Measurements from ENCODE around the gene MCFD2. TPM values are rescaled to one million over a fixed set of nuclear protein-coding genes. Genes with fewer than 3 reads are reported as not detected.
A peak's percentile ranks its signal among the peaks of the same experiment; 100 is the strongest.

Gene MCFD2
- 72.3 TPM for total RNA-seq

DNA sequence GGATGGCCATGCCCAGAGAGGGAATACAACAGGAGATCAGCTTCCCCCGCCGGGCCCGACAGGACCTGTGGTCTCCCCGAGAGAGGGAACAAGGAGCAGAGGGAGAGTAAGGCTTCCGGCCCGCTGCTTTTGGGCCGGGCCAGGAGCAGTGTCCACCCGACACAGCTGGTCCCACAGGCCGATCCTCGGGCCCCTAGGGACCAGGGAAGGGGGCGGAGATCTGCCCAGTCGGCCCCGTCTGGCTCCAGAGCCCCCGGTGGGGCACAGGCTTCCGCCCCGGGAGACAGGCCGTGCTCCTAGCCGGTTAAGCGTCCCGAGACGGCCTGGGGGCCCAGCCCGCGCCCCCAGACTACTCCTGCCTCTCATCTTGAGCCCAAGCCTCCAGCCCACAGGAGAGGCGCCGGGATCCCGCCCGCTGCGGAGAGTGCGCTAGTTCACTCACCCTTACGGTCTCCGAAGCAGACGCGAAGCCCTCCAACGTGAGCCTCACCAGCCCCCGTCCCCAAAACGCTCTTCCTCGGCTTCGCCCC is at the start of gene MCFD2:
TSS of gene MCFD2 (minus strand) at position 526 of the 530 bp plus-strand sequence. CDS start 6,635 bp downstream, outside the sequence.
- DNase-seq (ENCODE audit: low spot score) = no peak

DNA sequence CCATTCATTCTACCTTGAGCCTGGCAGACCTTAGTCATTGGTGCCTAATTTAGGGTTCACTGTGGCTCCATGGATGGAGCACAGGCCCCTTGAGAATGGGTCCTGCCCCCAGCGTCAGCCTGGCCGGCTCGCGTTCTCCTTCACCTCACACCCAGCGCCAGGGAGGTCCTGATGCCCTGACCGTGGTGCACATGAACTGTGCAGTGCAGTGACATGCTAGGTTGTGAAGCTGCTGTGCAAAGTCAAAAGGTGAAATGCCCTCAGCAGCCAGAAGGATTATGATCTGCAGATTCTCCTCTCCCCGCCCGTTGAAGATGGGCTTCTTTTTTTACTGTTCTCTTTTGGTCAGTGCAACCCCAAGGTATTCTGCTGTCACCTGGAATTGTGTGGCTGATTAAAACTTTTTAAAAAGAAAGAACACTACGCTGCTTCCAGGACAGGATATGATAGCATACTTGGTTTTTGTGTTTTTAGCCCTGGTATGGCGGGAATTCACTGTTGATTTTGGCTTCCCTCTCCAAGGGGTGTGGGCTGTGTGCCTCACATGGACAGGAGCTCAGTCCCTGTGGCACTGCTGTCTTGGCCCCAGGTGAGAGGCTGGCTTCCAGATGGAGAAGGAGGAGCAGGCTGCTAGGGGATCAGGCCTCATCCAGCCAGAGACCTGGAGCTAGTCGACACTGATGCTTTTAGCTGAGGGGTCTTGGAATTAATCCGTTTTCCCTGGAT is 49.4 kb upstream of the MCFD2 start:
- DNase-seq (ENCODE audit: low spot score) = no peak

DNA sequence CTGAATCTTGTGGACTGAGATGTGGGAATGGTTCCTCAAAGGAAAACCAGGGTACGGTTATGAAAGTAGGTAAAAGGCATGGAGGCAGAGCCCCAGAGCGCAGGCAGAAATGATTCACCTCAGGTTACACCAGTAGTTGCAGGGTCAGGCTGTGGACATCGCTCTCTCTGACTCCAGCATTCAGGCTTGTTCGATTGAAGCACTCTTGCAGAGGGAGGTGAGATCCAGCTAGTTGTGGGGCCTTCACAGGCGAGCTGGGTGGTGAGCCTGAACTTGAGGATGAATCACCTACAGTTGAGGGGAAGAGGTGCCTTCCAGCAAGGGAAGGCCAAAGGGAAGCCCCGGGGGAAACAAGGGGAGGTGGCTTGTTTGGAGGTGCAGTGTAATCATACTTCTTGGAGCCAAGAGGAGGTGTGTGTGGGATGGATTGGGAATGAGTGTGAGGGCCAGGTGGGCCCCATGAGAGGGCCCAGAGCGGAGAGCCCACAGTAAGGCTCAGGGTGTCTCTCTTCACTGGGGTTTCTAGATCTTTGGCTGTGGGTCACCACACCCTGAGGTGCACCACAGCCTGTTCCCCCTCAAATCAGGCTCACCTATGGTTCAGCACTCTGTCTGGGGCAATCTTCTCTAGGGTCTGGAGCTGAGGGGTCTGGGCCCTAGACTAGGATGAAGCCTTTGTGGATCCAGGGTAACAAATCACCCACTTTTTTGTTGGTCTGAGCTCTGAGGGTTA is 48.5 kb upstream of the MCFD2 start:
- no peak for DNase-seq (ENCODE audit: low spot score)

DNA sequence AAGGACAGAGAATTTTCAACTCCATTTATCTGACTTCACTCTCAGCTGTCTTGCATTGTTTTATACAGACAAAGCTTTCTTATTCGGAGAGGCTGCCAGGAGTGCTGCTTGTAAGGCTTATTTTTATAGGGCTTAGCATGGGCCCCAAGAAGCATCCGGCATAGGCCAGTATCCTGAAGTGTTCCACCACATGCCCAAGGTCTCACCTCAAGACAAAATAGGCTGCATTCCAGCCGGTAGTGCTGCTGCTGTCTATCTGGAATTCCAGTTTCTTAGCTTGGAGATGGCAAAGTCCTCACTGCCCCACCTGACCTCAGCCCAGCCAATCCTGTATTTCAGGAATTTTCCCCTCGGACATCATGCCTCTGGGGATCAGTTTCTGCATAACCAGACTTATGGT is 47.6 kb upstream of the MCFD2 start:
- DNase-seq (ENCODE audit: low spot score) = no peak

DNA sequence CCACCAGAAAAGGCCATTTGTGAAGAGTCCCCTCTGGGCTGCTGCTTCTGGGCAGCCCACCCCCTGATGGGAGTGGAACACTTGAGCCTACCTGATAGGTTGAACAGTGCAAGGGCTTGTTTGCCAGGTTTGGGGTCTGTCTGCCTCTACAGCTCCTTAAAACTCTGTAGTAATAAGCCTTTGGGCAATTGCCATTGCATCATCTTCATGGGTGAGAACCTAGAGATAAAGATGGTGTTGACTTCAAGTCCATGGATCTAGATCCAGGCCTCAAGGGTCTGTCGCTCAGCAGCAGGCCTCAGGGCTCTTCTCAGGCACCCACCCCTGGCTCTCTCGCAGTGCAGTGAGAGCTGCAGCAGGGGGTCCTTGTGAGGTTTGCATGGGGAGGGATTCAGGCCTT is 47.1 kb upstream of the MCFD2 start:
- no peak for DNase-seq (ENCODE audit: low spot score)

DNA sequence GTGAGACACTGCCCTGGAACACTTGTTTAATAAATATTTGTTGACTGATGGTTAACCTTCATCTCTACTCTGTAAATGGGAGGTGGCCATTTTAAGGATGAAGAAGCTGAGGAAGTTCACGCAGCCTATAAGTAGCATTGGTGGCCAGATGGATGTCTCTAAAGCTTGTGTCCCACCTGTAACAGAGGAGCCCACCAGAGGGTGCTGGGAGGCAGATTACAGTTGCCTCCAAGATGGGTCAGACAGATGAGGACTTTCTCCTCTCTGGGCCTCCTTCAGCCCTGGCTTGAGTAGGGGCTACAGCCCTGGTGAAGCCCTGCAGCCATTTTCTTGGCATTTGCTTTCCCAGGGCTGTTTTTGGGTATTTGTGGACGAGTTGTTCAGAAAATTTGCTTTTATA is 45.0 kb upstream of the MCFD2 start:
- no peak for DNase-seq (ENCODE audit: low spot score)

DNA sequence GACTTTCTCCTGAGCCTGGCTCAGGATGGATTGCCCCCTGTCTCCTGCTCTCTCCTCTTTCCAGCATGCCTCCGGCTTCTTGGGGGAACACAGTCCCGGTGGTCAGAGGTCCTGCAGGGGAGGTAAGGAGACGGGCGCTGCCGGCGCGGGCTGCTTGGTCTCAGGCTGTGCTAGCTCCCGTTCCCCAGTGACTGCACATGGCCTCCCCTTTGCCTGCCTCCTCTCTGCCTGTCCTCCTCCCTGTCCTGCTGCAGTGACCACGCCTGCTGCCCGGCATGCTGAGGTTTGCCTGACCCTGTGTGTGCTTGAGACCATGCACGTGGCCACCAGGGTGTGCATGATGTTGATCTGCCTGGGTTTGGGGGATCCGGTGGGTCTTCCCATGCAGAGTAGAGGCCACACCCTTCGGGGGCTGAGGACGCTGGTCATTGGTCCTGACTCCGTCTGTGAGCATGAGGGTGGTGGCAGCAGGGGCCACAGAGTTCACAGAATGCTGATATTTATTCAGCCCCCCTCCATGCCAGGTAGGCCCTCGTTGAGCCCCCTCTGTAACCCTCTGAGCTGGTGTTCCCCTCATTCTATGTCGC is 42.9 kb upstream of the MCFD2 start:
- no peak for DNase-seq (ENCODE audit: low spot score)

DNA sequence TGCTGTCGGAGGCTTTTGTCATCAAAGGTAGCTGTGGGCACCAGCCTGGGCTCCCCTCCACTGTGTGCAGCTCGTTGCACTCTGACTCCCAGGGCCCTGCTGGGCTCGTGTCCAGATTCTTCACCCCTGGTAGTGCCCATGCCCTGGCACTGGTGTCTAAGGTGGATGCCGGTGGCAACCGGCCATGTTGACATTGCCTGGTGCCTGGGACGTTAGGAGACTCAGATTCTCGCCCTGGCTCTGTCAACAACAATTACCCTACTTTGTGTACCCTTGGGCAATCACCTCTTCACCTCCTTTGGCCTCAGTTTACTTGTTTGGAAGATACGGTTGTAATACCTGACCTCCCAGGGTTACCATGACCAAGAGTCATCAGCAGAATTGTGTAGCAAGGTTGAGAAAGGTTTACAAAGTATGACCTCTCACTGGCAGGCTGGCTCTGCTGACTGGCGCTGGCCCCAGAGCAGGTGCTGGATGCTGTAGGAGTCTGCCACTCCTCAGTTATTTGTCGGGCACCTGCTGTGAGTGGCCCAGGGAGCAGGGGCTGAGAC is 41.5 kb upstream of the MCFD2 start:
- no peak for DNase-seq (ENCODE audit: low spot score)

DNA sequence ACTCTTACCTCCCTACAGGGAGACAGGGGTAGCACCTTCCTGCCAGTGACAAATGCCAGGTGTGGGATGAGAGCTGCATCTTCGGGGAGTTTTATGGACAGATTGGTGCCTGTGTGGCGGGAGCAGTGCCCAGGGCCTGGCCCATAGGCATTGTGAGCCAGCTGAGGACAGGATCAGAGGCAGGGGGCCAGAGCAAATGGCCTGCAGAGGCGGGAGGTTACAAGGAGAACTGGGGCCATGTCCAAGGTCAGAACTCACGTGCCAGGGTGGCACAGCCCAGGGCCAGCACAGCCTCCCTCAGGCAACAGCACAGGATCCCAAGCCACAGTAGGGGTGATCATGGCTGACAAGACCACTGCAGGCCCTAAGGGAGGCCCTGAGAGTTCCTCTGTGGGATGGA is 40.2 kb upstream of the MCFD2 start:
- DNase-seq (ENCODE audit: low spot score) = no peak

DNA sequence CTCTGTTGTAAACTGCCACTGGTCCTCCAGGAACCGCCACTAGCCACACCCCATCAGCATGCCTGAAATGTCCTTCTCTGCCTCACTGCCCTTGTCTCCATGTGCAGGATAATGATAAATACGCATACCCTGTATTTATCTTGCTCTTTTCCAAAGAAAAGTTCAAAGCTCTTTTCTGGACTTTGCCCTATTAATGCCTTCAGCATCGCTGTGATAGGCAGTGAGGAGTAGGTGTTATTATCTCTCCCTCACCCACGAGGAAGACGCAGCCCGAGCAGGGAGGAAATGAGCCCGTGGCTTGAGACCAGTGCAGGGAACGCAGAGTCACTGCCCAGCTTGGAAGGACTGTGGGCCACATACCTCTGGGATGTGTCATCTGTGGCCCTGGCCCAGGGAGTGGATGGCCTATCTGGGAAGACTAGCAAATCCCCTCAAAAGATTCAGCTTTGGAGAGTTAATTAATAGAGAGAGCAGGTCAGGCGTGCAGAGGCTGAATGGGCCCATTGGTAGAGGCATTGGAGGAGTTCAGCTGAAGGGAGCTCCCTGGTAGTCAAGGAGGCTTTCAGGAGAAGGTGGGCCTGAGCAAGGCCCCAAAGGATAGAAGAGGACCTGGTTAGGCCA is 39.5 kb upstream of the MCFD2 start:
- DNase-seq (ENCODE audit: low spot score) = peak; percentile 67

DNA sequence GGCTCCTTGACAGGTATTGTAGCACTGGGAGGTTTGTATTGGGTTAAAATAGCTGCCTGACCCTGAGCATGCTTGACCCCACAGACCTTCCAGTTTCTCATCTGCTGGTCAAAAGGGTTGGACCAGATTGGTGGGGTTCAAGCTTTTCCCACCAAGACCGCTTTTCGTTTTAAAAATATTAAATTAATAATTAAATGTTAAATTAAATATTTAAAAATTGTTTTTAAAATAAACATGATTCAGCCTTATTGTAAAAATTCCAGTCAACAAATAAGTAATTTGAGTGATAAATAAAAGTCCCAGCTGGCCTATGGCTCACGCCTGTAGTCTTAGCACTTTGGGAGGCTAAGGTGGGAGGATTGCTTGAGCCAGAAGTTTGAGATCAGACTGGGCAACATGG is 36.6 kb upstream of the MCFD2 start:
- DNase-seq (ENCODE audit: low spot score) = no peak

DNA sequence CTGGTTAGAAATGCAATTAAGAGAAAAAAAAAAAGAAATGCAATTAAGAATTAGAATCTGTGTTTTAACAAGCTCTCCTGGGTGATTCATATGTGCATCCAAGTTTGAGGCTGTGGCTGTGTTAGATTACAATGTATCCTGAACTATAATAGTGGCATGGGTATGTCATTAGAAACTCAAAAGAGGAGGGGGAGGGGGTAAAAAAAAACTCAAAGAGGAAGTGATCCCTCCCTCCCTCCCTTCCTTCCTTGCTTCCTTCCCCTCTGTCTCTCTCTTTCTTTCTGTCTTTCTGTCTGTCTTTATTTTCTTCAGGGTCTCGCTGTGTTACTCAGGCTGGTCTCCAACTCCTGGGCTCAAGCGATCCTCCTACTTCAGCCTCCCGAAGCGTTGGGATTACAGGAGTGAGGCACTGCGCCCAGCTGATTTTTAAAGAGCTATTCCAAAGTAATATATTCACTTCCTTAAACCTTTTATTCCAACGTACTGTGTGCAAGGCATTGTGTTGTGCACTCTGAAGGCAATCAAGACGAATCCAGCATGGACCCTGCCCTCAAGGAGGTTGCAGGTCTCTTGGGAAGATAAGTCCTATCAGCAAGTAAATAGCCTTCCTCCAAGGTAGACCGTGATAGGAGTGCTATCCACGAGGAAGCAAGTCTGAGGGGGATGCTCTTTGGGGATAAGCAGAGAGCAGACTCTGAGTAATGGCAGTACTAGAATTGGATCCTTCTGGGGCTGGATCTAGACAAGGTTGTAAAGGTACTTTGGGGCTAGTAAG is 35.9 kb upstream of the MCFD2 start:
- no peak for DNase-seq (ENCODE audit: low spot score)

DNA sequence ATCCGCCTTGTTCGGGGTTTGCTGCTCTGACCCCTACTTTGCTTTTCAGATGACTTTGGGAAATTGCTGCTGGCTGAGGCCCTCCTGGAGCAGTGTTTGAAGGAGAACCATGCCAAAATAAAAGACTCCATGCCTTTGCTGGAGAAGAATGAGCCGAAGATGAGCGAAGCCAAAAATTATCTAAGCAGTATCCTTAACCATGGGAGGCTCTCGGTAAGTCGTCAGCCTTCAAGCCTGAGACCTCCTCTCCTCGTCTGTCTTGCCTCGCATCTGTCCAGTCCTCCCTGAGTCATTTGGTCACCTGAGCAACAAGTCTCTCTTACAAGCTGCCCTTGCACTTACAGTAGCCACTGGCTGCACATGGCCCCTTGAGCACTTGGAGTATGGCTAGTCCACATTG is 34.7 kb upstream of the MCFD2 start:
- no peak for DNase-seq (ENCODE audit: low spot score)

DNA sequence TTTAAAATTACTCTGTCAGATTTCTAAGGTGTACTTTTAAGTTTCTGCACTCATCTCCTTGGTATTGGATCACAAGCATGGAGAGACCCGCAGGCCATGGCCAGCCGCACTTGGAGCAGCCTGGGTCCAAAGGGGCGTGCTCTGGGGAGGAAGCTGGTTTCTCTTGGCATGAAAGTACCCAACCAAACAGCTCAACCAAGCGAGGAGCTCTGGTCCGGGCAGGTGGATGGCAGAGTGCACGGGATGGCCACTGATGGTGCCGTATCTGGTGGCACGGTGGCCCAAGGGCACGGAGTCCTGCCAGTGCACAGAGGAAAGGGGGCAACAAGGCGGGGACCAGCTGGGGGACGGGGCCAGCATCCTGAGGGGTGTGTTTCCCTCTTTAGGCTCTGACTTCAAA is 32.2 kb upstream of the MCFD2 start:
- DNase-seq (ENCODE audit: low spot score) = no peak

DNA sequence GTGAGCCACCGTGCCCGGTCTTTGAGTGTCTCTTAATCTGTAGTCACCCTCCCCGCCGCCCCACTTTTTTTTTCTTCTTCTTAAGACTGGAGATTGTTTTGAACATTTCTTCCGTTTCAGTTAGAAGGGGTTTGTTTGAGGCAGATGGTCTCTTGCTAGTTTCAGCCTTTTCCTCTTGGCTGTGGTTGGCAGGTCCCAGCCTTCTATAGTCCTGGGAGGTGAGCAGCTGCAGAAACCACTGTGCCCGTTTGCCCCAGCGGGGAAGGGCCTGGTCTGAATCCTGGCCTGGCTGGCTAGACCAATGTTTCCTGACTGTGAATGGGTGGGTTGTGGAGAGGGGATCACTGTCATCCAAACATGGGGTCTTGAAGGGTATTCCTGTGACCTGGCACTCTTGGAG is 30.1 kb upstream of the MCFD2 start:
- no peak for DNase-seq (ENCODE audit: low spot score)

DNA sequence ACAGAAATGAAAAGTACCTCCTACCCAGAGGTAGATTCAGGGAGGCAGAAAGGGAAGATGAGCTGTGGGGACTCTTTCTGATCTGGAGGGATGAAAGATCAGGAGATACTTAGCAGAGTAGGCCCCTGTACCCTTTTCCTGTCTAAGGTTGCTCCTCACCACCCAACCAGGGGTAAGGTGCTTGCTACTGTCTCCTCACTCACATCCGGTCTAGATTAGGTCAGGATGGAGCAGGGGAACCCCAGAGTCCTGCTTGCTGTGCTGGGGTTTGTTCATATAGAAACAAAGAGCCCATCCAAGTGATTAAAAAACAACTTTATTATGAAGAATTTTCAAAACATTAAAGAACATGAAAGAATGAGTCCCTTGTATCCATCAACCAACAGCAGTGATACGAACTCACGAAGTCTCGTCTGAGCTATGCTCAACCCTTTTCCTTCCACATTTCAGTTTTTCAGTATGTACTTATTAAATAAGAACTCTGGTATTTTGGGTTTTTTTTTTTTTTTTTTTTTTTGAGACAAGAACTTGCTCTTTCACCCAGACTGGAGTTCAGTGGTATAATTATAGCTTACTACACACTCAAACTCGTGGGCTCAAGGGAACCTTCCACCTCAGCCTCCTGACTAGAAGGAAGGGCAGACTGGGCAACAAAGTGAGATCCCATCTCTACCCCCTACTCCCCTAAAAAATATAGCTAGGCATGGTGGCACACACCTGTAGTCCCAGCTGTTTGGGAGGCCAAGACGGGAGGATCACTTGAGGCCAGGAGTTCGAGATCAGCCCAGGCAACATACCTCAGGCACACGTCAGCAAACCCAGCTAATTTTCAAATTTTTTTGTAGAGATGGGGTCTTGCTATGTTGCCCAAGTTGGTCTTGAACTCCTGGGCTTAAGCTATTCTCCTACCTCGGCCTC is 28.5 kb upstream of the MCFD2 start:
- DNase-seq (ENCODE audit: low spot score) = no peak

DNA sequence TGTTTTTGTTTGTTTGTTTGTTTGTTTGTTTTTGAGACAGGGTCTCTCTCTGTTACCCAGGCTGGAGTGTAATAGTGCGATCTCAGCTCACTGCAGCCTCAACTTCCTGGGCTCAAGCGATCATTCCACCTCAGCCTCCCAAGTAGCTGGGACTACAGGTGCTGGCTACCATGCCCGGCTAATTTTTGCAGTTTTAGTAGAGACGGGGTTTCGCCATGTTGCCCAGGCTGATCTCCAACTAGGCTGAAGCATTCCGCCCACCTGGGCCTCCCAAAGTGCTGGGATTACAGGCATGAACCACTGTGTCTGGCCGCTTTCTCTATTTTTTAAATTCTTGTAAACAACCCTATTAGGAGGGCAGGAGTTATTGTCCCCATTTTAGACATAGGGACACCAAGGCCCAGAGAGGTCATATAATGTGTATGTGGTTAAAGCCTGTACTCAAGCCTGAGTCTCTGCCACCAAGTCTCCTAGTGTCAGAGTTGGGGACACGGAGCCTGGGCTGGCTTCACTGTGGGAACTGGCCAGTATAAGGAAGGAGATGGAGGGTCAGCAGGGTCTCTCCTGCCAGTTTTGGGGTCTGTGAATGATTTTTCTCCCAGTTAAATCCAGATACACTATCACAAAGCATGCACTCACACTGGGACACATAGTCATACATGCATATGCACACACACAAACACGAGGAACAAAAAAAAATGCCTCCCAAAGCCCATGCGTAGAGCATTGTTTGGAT is 27.5 kb upstream of the MCFD2 start:
- DNase-seq (ENCODE audit: low spot score) = no peak

DNA sequence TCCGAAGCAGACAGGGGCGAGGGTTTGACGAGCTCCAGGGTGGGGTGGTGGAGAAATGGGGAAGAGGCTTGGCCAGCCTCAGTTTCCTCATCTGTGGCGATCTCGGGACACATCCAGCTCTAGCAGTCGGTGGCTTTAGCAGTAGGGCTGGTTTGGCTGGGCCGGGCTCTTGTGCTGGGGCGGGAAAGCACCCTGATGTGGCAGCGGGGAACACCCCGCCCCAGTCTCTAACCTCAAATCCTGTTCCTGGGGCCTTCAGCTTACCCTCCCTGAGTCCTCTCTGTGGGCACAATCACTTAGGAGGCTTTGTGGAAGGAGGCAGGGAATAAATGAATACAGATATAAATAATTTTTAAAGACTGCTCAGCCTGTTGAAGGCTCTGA is 26.5 kb upstream of the MCFD2 start:
- DNase-seq (ENCODE audit: low spot score) = peak; percentile 58

DNA sequence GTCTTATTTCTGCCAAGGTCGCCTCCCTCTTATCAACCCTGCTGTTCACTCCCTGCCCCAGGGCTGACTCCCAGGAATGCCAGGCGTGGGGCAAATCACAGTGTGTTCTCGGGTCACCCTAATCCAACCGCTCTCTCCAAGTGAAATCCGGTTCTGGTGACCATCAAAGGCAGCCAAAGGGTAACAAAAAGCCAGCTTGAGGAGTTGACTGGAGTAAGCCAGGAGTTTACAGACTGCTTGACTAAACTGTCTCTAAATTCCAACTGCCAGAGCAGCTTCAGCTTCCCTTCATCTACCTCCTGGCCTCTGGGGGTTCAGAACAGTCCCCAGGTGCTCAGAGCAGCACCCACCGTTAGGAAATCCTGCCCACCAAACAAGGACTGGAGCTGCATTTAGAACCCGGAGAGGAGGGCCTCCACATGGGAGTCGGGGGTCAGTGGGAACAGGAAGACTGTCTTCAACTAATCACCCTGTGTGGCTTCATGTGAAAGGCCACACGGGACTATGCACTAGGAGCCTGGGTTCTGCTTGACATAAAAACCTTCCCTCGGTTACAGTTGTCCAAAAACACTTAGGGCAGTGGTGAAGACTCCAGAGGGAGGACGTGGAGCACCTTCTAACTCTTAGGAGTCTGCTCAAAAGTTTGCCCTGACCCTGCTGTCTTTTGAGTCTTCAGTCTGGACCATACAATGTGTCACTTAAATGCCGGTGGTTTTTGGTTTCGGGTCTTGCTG is 24.2 kb upstream of the MCFD2 start:
- DNase-seq (ENCODE audit: low spot score) = no peak

All from ureter (tissue), 1 donor.